Loucy (cell line): ENCODE results near the gene PACSIN3.
"Not testable (repeated sequence)": the region's sequence is repeated elsewhere in the genome, so short reads cannot be mapped to it uniquely, and the experiment has no call there.

Experiments
- H2AFZ ChIP-seq: fragments of 200-600 bp; sonication (generic); 2 replicates; pipeline ENCODE4 v1.6.0; 2016; ENCODE audit warnings: antibody characterized with exemption, mild to moderate bottlenecking, low read length, moderate library complexity
- H3F3A ChIP-seq: fragments of 200-600 bp; 2 replicates; pipeline ENCODE4 v1.6.0; 2016; ENCODE audit warnings: antibody characterized with exemption, low read depth, mild to moderate bottlenecking
- H3K27me3 ChIP-seq: fragments of 200-600 bp; sonication (generic); 2 replicates; pipeline ENCODE4 v1.6.1; 2014; ENCODE audit warnings: low read length, mild to moderate bottlenecking; ENCODE audit not compliant: insufficient read depth, poor library complexity, severe bottlenecking
- H3K36me3 ChIP-seq: fragments of 200-600 bp; sonication (generic); 2 replicates; pipeline ENCODE4 v1.6.1; 2016; ENCODE audit warnings: low read length; ENCODE audit not compliant: insufficient read depth
- H3K4me1 ChIP-seq: fragments of 200-600 bp; sonication (generic); 2 replicates; pipeline ENCODE4 v1.5.1; 2014; ENCODE audit warnings: low read length, mild to moderate bottlenecking; ENCODE audit not compliant: insufficient read depth, poor library complexity, severe bottlenecking
- H3K4me2 ChIP-seq: fragments of 200-600 bp; sonication (generic); 2 replicates; pipeline ENCODE4 v1.6.0; 2014; ENCODE audit warnings: antibody characterized with exemption, low read length, low read depth, mild to moderate bottlenecking; ENCODE audit not compliant: poor library complexity, severe bottlenecking
- H3K4me3 ChIP-seq: fragments of 200-600 bp; sonication (generic); 2 replicates; pipeline ENCODE4 v1.5.1; 2014; ENCODE audit warnings: low read length, mild to moderate bottlenecking, mixed read lengths; ENCODE audit not compliant: poor library complexity, severe bottlenecking
- H3K79me2 ChIP-seq: fragments of 200-600 bp; sonication (generic); 2 replicates; pipeline ENCODE4 v1.6.1; 2014; ENCODE audit warnings: low read length; ENCODE audit not compliant: insufficient read depth
- H3K9ac ChIP-seq: fragments of 200-600 bp; sonication (generic); 2 replicates; pipeline ENCODE4 v1.6.0; 2014; ENCODE audit warnings: mild to moderate bottlenecking, low read depth, low read length, moderate library complexity; ENCODE audit not compliant: poor library complexity, severe bottlenecking
- H3K9me2 ChIP-seq: fragments of 200-600 bp; sonication (generic); replicated peaks from 2 replicates; pipeline ENCODE4 v1.6.1; 2016; ENCODE audit warnings: low read depth, low read length, mixed read lengths
- H3K9me3 ChIP-seq: fragments of 200-600 bp; sonication (generic); 2 replicates; pipeline ENCODE4 v1.6.1; 2014; ENCODE audit warnings: mild to moderate bottlenecking, antibody characterized with exemption, low read length, low read depth; ENCODE audit not compliant: insufficient read depth
- H4K20me1 ChIP-seq: fragments of 200-600 bp; sonication (generic); 2 replicates; pipeline ENCODE4 v1.6.0; 2014; ENCODE audit warnings: antibody characterized with exemption, low read length, mild to moderate bottlenecking; ENCODE audit not compliant: insufficient read depth, poor library complexity, severe bottlenecking
- CTCF ChIP-seq: fragments of 200-600 bp; sonication (generic); conservative IDR thresholded peaks from 2 replicates; pipeline ENCODE4 v1.5.1; 2014; ENCODE audit warnings: mild to moderate bottlenecking, antibody characterized with exemption, low read length
- EZH2phosphoT487 ChIP-seq: fragments of 200-600 bp; IDR thresholded peaks from 2 replicates; pipeline ENCODE4 v1.6.1; 2018; ENCODE audit warnings: antibody characterized with exemption, mild to moderate bottlenecking, moderate library complexity, borderline replicate concordance

The PACSIN3 gene

DNA sequence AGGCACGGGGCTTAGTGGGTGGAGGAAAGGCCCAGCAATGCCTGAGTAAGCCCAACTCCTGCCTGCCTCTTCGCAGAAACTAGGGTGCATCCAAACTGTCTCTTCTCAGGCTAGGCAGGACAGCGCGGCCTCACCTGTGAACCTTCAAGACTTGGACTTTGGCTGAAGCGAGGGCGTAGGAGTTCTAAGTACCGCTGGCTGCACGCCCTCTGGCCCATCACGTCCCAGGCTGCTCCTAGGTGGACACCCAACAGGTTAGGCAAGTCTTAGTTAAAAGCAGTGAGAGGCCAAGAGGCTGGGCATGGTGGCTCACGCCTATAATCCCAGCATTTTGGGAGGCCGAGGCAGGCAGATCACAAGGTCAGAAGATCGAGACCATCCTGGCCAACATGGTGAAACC, 26.7 kb upstream of the PACSIN3 start:
- H3F3A ChIP-seq = no peaks in the 10 kb centered on the region
- H3K9ac ChIP-seq = no peak overlapping the region
- no peak for TF ChIP-seq EZH2phosphoT487
- no peak for TF ChIP-seq CTCF
- no peaks in the 10 kb centered on the region for H3K36me3 ChIP-seq
- H3K4me1 ChIP-seq = peaks cover 16% of the 10 kb centered on the region
- no peak overlapping the region for H3K4me3 ChIP-seq
- no peaks in the 10 kb centered on the region for H3K9me2 ChIP-seq
- no peaks in the 10 kb centered on the region for H3K9me3 ChIP-seq
- H3K27me3 ChIP-seq = no peaks in the 10 kb centered on the region
- peaks cover 14% of the 10 kb centered on the region for H4K20me1 ChIP-seq
- H3K79me2 ChIP-seq = peaks cover 28% of the 10 kb centered on the region
- no peak overlapping the region for H3K4me2 ChIP-seq
- H2AFZ ChIP-seq = no peak overlapping the region

- H3K36me3 ChIP-seq = no peaks in the 10 kb centered on the region
- H3K9me3 ChIP-seq = no peaks in the 10 kb centered on the region
- H3K4me3 ChIP-seq = no peak overlapping the region
- no peaks in the 10 kb centered on the region for H3K27me3 ChIP-seq
- H3K79me2 ChIP-seq = no peaks in the 10 kb centered on the region
- no peaks in the 10 kb centered on the region for H3K9me2 ChIP-seq
- TF ChIP-seq CTCF (no peak), EZH2phosphoT487 (no peak)
- no peaks in the 10 kb centered on the region for H3F3A ChIP-seq
- H2AFZ ChIP-seq = no peak overlapping the region
- no peak overlapping the region for H3K9ac ChIP-seq
- no peak overlapping the region for H3K4me2 ChIP-seq
- H3K4me1 ChIP-seq = no peaks in the 10 kb centered on the region
- no peaks in the 10 kb centered on the region for H4K20me1 ChIP-seq
These were observed 22.4 kb upstream of the PACSIN3 start for GRCh38 chr11:47208628-47209027.

DNA sequence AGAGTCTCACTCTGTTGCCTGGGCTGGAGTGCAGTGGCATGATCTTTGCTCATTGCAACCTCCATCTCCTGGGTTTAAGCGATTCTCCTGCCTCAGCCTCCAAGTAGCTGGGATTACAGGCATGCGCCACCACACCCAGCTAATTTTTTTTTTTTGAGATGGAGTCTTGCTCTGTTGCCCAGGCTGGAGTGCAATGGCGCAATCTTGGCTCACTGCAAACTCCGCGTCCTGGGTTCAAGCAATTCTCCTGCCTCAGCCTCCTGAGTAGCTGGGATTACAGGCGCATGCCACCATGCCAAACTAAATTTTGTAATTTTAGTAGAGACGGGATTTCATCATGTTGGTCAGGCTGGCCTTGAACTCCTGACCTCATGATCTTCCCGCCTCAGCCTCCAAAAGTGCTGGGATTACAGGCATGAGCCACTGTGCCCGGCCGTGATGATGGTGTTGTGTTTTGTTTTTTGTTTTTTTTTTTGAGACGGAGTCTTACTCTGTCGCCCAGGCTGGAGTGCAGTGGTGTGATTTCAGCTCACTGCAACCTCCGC, 21.8 kb upstream of the PACSIN3 start:
- not testable (repeated sequence) for H3K9ac ChIP-seq, H3K79me2 ChIP-seq, H3K4me1 ChIP-seq, H4K20me1 ChIP-seq, H3F3A ChIP-seq, H3K27me3 ChIP-seq, H3K9me3 ChIP-seq, H3K4me2 ChIP-seq, H2AFZ ChIP-seq, H3K9me2 ChIP-seq, H3K4me3 ChIP-seq, H3K36me3 ChIP-seq

GRCh38 chr11:47207459-47207858, 21.2 kb upstream of the PACSIN3 start:
- Histone ChIP-seq H2AFZ (no peak overlapping the region), H4K20me1 (no peaks in the 10 kb centered on the region), H3K9me3 (no peaks in the 10 kb centered on the region), H3K9ac (no peak overlapping the region), H3K4me2 (no peak overlapping the region), H3K79me2 (no peaks in the 10 kb centered on the region), H3K4me3 (no peak overlapping the region), H3K4me1 (no peaks in the 10 kb centered on the region), H3K9me2 (no peaks in the 10 kb centered on the region), H3K27me3 (no peaks in the 10 kb centered on the region), H3F3A (no peaks in the 10 kb centered on the region), H3K36me3 (no peaks in the 10 kb centered on the region)
- no peak for TF ChIP-seq CTCF

- H2AFZ ChIP-seq, H3K9me2 ChIP-seq, H3K9me3 ChIP-seq, H4K20me1 ChIP-seq, H3K27me3 ChIP-seq, H3K79me2 ChIP-seq, H3K36me3 ChIP-seq, H3K4me1 ChIP-seq, H3K4me2 ChIP-seq, H3F3A ChIP-seq, H3K9ac ChIP-seq, H3K4me3 ChIP-seq: not testable (repeated sequence)
These were observed 20.3 kb upstream of the PACSIN3 start for GRCh38 chr11:47206577-47206976.
